SK-N-SH (cell line): ENCODE results near the gene SNX8. TPM values are rescaled to one million over a fixed set of nuclear protein-coding genes. Genes with fewer than 3 reads are reported as not detected.

Source experiments
- CTCF ChIA-PET: fragments of 300-600, 350-600 bp; formaldehyde crosslinking; extraction: SDS; loops from one replicate; lab custom pipeline; 2021; lab: Yijun Ruan, JAX
- POLR2A ChIA-PET: fragments of 350-600 bp; sonication (Branson Sonifier 250); formaldehyde crosslinking; extraction: SDS; loops from one replicate; lab custom pipeline; 2020; ENCODE audit warnings: antibody characterized with exemption, inconsistent platforms; lab: Yijun Ruan, JAX
- DNase-seq: peaks from one replicate; pipeline ENCODE4 v3.0.0; 2012
- H2AFZ ChIP-seq: fragments of 200-600 bp; sonication (generic); 2 replicates; pipeline ENCODE4 v1.8.1; 2016; ENCODE audit warnings: antibody characterized with exemption, mild to moderate bottlenecking, low read depth
- H3F3A ChIP-seq: fragments of 200-600 bp; sonication (generic); replicated peaks from 2 replicates; pipeline ENCODE3; 2016; ENCODE audit warnings: antibody characterized with exemption, mild to moderate bottlenecking; ENCODE audit not compliant: insufficient read depth
- H3K27ac ChIP-seq, 2 experiments: fragments of 200-500 bp in 1 of 2; fragments of 200-600 bp in 1 of 2; sonication (Bioruptor generic) in 1 of 2; sonication (generic), shearing (Covaris generic) in 1 of 2; 2 replicates each; pipeline versions ENCODE4 v1.5.1 to v1.6.1; 2014 to 2016; ENCODE audit warnings: low read depth in 2 of 2, inconsistent platforms in 1 of 2, low read length in 1 of 2, mild to moderate bottlenecking in 1 of 2, mixed read lengths in 1 of 2
- H3K27me3 ChIP-seq: fragments of 200-600 bp; sonication (generic), shearing (Covaris generic); 2 replicates; pipeline ENCODE4 v1.6.1; 2016; ENCODE audit warnings: mixed run types; ENCODE audit not compliant: insufficient read depth
- H3K36me3 ChIP-seq, 2 experiments: fragments of 200-500 bp in 1 of 2; fragments of 200-600 bp in 1 of 2; sonication (Bioruptor generic) in 1 of 2; sonication (generic) in 1 of 2; replicated peaks in 1 of 2; 2 replicates each; pipeline versions ENCODE3 to v1.5.1; 2014 to 2016; ENCODE audit warnings: low read length in 1 of 2, mild to moderate bottlenecking in 1 of 2; ENCODE audit not compliant: insufficient read depth in 2 of 2, control insufficient read depth in 1 of 2
- H3K4me1 ChIP-seq, 2 experiments: fragments of 200-500 bp in 1 of 2; fragments of 200-600 bp in 1 of 2; sonication (Bioruptor generic) in 1 of 2; sonication (generic), shearing (Covaris generic) in 1 of 2; 2 replicates each; pipeline versions ENCODE4 v1.5.1 to v1.6.1; 2014 to 2016; ENCODE audit warnings: low read depth in 1 of 2, low read length in 1 of 2, mixed run types in 1 of 2; ENCODE audit not compliant: insufficient read depth in 2 of 2, control insufficient read depth in 1 of 2
- H3K4me2 ChIP-seq: fragments of 200-600 bp; sonication (generic), shearing (Covaris generic); 2 replicates; pipeline ENCODE4 v1.6.1; 2017; ENCODE audit warnings: mixed run types
- H3K4me3 ChIP-seq, 2 experiments: fragments of 200-500 bp in 1 of 2; fragments of 200-600 bp in 1 of 2; sonication (Bioruptor generic) in 1 of 2; sonication (generic), shearing (Covaris generic) in 1 of 2; 2 replicates each; pipeline versions ENCODE4 v1.5.1 to v1.8.1; 2014 to 2016; ENCODE audit warnings: low read depth in 2 of 2, inconsistent platforms in 1 of 2, low read length in 1 of 2, mild to moderate bottlenecking in 1 of 2, mixed read lengths in 1 of 2, moderate library complexity in 1 of 2
- H3K79me2 ChIP-seq: fragments of 200-600 bp; sonication (generic); 2 replicates; pipeline ENCODE4 v1.8.1; 2017; ENCODE audit warnings: mild to moderate bottlenecking; ENCODE audit not compliant: insufficient read depth
- H3K9ac ChIP-seq: fragments of 200-600 bp; sonication (generic); 2 replicates; pipeline ENCODE4 v1.6.1; 2017; ENCODE audit warnings: mixed run types
- H3K9me2 ChIP-seq: fragments of 200-600 bp; sonication (generic); 2 replicates; pipeline ENCODE4 v1.6.1; 2017; ENCODE audit warnings: mixed run types
- H3K9me3 ChIP-seq: fragments of 200-600 bp; sonication (generic); 2 replicates; pipeline ENCODE4 v1.6.1; 2017; ENCODE audit warnings: mixed run types, mild to moderate bottlenecking, moderate library complexity
- H4K20me1 ChIP-seq: fragments of 200-600 bp; sonication (generic); 2 replicates; pipeline ENCODE4 v1.6.1; 2017; ENCODE audit warnings: mild to moderate bottlenecking, mixed run types; ENCODE audit not compliant: insufficient read depth
- EP300 ChIP-seq, 2 experiments: IDR thresholded peaks; 2 replicates each; pipeline versions ENCODE4 v1.4.0 to v1.6.1; 2012; ENCODE audit warnings: borderline replicate concordance in 1 of 2, low read depth in 1 of 2, low read length in 1 of 2
- GABPA ChIP-seq: IDR thresholded peaks from 2 replicates; pipeline ENCODE4 v1.4.0; 2012; ENCODE audit warnings: low read depth, mild to moderate bottlenecking
- JUND ChIP-seq: IDR thresholded peaks from 2 replicates; pipeline ENCODE4 v1.4.0; 2012
- MEF2A ChIP-seq: IDR thresholded peaks from 2 replicates; pipeline ENCODE4 v1.4.0; 2012; ENCODE audit warnings: low read depth, borderline replicate concordance
- NRF1 ChIP-seq: IDR thresholded peaks from 2 replicates; pipeline ENCODE4 v1.6.1; 2012; ENCODE audit warnings: low read depth, mild to moderate bottlenecking, low read length
- REST ChIP-seq: IDR thresholded peaks from 2 replicates; pipeline ENCODE4 v1.6.1; 2012; ENCODE audit warnings: mild to moderate bottlenecking, low read depth, low read length, moderate library complexity
- RFX5 ChIP-seq: IDR thresholded peaks from 2 replicates; pipeline ENCODE4 v1.6.1; 2012; ENCODE audit warnings: mild to moderate bottlenecking, improper control_type of control experiment, low read length
- RXRA ChIP-seq: IDR thresholded peaks from 2 replicates; pipeline ENCODE4 v1.4.0; 2012; ENCODE audit warnings: low read depth, mild to moderate bottlenecking, borderline replicate concordance
- SMC3 ChIP-seq: IDR thresholded peaks from 2 replicates; pipeline ENCODE4 v1.6.1; 2012; ENCODE audit warnings: low read depth, low read length, improper control_type of control experiment
- TCF12 ChIP-seq: IDR thresholded peaks from 2 replicates; pipeline ENCODE4 v1.4.0; 2012
- TEAD4 ChIP-seq: IDR thresholded peaks from 2 replicates; pipeline ENCODE4 v1.4.0; 2012; ENCODE audit warnings: mild to moderate bottlenecking, borderline replicate concordance; ENCODE audit not compliant: insufficient read depth
- USF1 ChIP-seq: IDR thresholded peaks from 2 replicates; pipeline ENCODE4 v1.4.0; 2012; ENCODE audit warnings: low read depth, borderline replicate concordance
- ZBTB33 ChIP-seq: IDR thresholded peaks from 2 replicates; pipeline ENCODE4 v1.4.0; 2012; ENCODE audit warnings: low read depth, borderline replicate concordance
- WGBS: methylation state at CpG from one replicate; pipeline ENCODE4 v1.1.6; 2017; ENCODE audit warnings: low lambda C conversion rate; 5-methylcytosine and 5-hydroxymethylcytosine counted together
- polyA plus RNA-seq, 3 experiments: library from polyadenylated mRNA; depleted of rRNA; stranded (reverse); fragments of >200 nt; gene quantifications; 2 replicates each; pipeline ENCODE4 v1.2.3, GENCODE V29; 2012

SNX8 gene
- polyA plus RNA-seq, 1 of the 3 experiments (the other 2 are of a cell fraction) = 20.6 TPM

- WGBS = 95% methylated on average over 17 of the region's 18 CpGs
- ChIA-PET POLR2A (no interaction called here), CTCF (interaction anchor here (2.9 kb wide), 1 partner anchor 72 kb away, joined by 9 read pairs; no protein-coding TSS in a partner anchor)
Measured at GRCh38 chr7:2276107-2276506, 38.1 kb downstream of the SNX8 start.

GRCh38 chr7:2275101-2275500 is 39.1 kb downstream of the SNX8 start:
- no peak overlapping the region for H3K4me3 ChIP-seq
- H3K79me2 ChIP-seq = no peaks in the 10 kb centered on the region
- peaks cover 0 to 5% of the 10 kb centered on the region in 2 experiments; a peak in 1 of 4 replicates for H3K4me1 ChIP-seq
- H3K27me3 ChIP-seq = no peaks in the 10 kb centered on the region
- no peaks in the 10 kb centered on the region for H3K9me3 ChIP-seq
- H3K9ac ChIP-seq = no peak overlapping the region
- POLR2A ChIA-PET = no interaction called here
- 91% methylated on average over 18 of the region's 18 CpGs for WGBS
- H3F3A ChIP-seq = no peaks in the 10 kb centered on the region
- no peaks in the 10 kb centered on the region for H4K20me1 ChIP-seq
- DNase-seq = no peak
- CTCF ChIA-PET = interaction anchor here (1.1 to 2.9 kb wide), 3 partner anchors 9 to 176 kb away, joined by 3 to 9 read pairs (median 3); no protein-coding TSS in a partner anchor
- no peaks in the 10 kb centered on the region for H3K9me2 ChIP-seq
- H2AFZ ChIP-seq = no peak overlapping the region
- H3K27ac ChIP-seq = no peak overlapping the region
- H3K4me2 ChIP-seq = no peak overlapping the region
- H3K36me3 ChIP-seq = peaks cover 0 to 6% of the 10 kb centered on the region in 2 experiments
- TF ChIP-seq ZBTB33 = no peak
- TF ChIP-seq RXRA = no peak
- TF ChIP-seq TCF12 = no peak
- no peak for TF ChIP-seq REST
- no peak for TF ChIP-seq RFX5
- no peak for TF ChIP-seq NRF1
- TF ChIP-seq MEF2A = no peak

More at GRCh38 chr7:2276107-2276506, 38.1 kb downstream of the SNX8 start:
- peak; percentile 27 for DNase-seq
- no peak for TF ChIP-seq USF1
- no peak for TF ChIP-seq SMC3
- no peak for TF ChIP-seq EP300 (IDR thresholded peaks at IDR 0.05; ENCODE audit: borderline replicate concordance in 1 of 2, low read depth in 1 of 2, low read length in 1 of 2)
- TF ChIP-seq REST = no peak
- no peak for TF ChIP-seq TEAD4
- TF ChIP-seq MEF2A = no peak
- no peak for TF ChIP-seq GABPA
- no peak for TF ChIP-seq JUND
- TF ChIP-seq, all 33 proteins: peak for 0
- Histone ChIP-seq H3K4me1 (peaks cover 0 to under 1% of the 10 kb centered on the region in 2 experiments; a peak in 1 of 4 replicates), H3K9ac (no peak overlapping the region), H4K20me1 (no peaks in the 10 kb centered on the region), H3K27ac (no peak overlapping the region), H3K9me3 (no peaks in the 10 kb centered on the region), H3K79me2 (no peaks in the 10 kb centered on the region; the same call in 1 of the 2 replicates), H2AFZ (no peak overlapping the region), H3K27me3 (no peaks in the 10 kb centered on the region), H3F3A (no peaks in the 10 kb centered on the region), H3K4me3 (no peak overlapping the region), H3K36me3 (peaks cover 0 to 6% of the 10 kb centered on the region in 2 experiments), H3K9me2 (no peaks in the 10 kb centered on the region), H3K4me2 (no peak overlapping the region)
